Measurements from ENCODE around the gene SPHK2. TPM values are rescaled to one million over a fixed set of nuclear protein-coding genes. Genes with fewer than 3 reads are reported as not detected.

Gene SPHK2
- total RNA-seq, 2 donors from 2014 or later, result 99.5 to 114 TPM

GRCh38 chr19:48638831-48639381, 19.6 kb downstream of the SPHK2 start:
- Histone ChIP-seq H3K27me3 (ENCODE audit: control insufficient read depth, insufficient read depth, low read length, poor library complexity, severe bottlenecking) (peaks cover 11% of the 10 kb centered on the region), H3K27ac (ENCODE audit: low read depth, low read length) (no peak overlapping the region), H3K36me3 (ENCODE audit: control insufficient read depth, insufficient read depth, low read length) (no peaks in the 10 kb centered on the region), H3K9me3 (ENCODE audit: control insufficient read depth, low read length) (no peaks in the 10 kb centered on the region), H3K4me3 (ENCODE audit: low read length) (no peak overlapping the region), H3K4me1 (ENCODE audit: control insufficient read depth, insufficient read depth, low read length) (peaks cover 3% of the 10 kb centered on the region), H3K9ac (ENCODE audit: extremely low read depth, low read length, poor library complexity, severe bottlenecking) (no peak overlapping the region)
- Mint-ChIP-seq H3K27ac (peak overlapping the region; percentile 77), H3K27me3 (ENCODE audit: insufficient read depth) (peaks cover 49% of the 10 kb centered on the region), H3K9me3 (peaks cover 2% of the 10 kb centered on the region), H3K4me1 (peaks cover 18% of the 10 kb centered on the region), H3K36me3 (ENCODE audit: low read depth) (peaks cover 25% of the 10 kb centered on the region), H3K4me3 (peak overlapping the region; percentile 9)
- 82 to 92% methylated on average over 13 to 16 of the region's 16 CpGs for WGBS, 2 experiments (ENCODE audit: insufficient coverage in 1 of 2, insufficient read length in 1 of 2)
- TF ChIP-seq CTCF (conservative IDR thresholded peaks at IDR 0.05), result no peak
- DNase-seq, result peak; percentile 89

GRCh38 chr19:48639483-48640375, 20.4 kb downstream of the SPHK2 start:
- H3K4me3 ChIP-seq (ENCODE audit: low read length), result no peak overlapping the region
- peaks cover 25% of the 10 kb centered on the region for H3K36me3 Mint-ChIP-seq (ENCODE audit: low read depth)
- H3K27me3 Mint-ChIP-seq (ENCODE audit: insufficient read depth), result peaks cover 49% of the 10 kb centered on the region
- DNase-seq, result peak; percentile 67
- no peak for TF ChIP-seq CTCF (conservative IDR thresholded peaks at IDR 0.05)
- H3K4me1 Mint-ChIP-seq, result peaks cover 14% of the 10 kb centered on the region
- H3K27ac Mint-ChIP-seq, result peak overlapping the region; percentile 87
- H3K9ac ChIP-seq (ENCODE audit: extremely low read depth, low read length, poor library complexity, severe bottlenecking), result no peak overlapping the region
- peaks cover 11% of the 10 kb centered on the region for H3K27me3 ChIP-seq (ENCODE audit: control insufficient read depth, insufficient read depth, low read length, poor library complexity, severe bottlenecking)
- H3K36me3 ChIP-seq (ENCODE audit: control insufficient read depth, insufficient read depth, low read length), result no peaks in the 10 kb centered on the region
- H3K4me1 ChIP-seq (ENCODE audit: control insufficient read depth, insufficient read depth, low read length), result peaks cover 3% of the 10 kb centered on the region
- H3K9me3 Mint-ChIP-seq, result peaks cover 2% of the 10 kb centered on the region
- 88 to 92% methylated on average over 16 to 31 of the region's 33 CpGs for WGBS, 2 experiments (ENCODE audit: insufficient coverage in 1 of 2, insufficient read length in 1 of 2)
- H3K4me3 Mint-ChIP-seq, result peak overlapping the region; percentile 49
- no peak overlapping the region for H3K27ac ChIP-seq (ENCODE audit: low read depth, low read length)
- H3K9me3 ChIP-seq (ENCODE audit: control insufficient read depth, low read length), result no peaks in the 10 kb centered on the region

- Histone ChIP-seq H3K36me3 (ENCODE audit: control insufficient read depth, insufficient read depth, low read length) (no peaks in the 10 kb centered on the region), H3K9ac (ENCODE audit: extremely low read depth, low read length, poor library complexity, severe bottlenecking) (no peak overlapping the region), H3K4me3 (ENCODE audit: low read length) (no peak overlapping the region), H3K27ac (ENCODE audit: low read depth, low read length) (no peak overlapping the region), H3K9me3 (ENCODE audit: control insufficient read depth, low read length) (no peaks in the 10 kb centered on the region), H3K4me1 (ENCODE audit: control insufficient read depth, insufficient read depth, low read length) (no peaks in the 10 kb centered on the region), H3K27me3 (ENCODE audit: control insufficient read depth, insufficient read depth, low read length, poor library complexity, severe bottlenecking) (no peaks in the 10 kb centered on the region)
- no peak overlapping the region for H3K4me3 Mint-ChIP-seq
- WGBS, 2 experiments (ENCODE audit: insufficient coverage in 1 of 2, insufficient read length in 1 of 2), result 99 to 100% methylated on average over 2 of the region's 2 CpGs
- DNase-seq, result no peak
- no peak for TF ChIP-seq CTCF (conservative IDR thresholded peaks at IDR 0.05)
- H3K36me3 Mint-ChIP-seq (ENCODE audit: low read depth), result peaks cover 25% of the 10 kb centered on the region
- H3K27ac Mint-ChIP-seq, result no peak overlapping the region
- H3K27me3 Mint-ChIP-seq (ENCODE audit: insufficient read depth), result peaks cover 39% of the 10 kb centered on the region
- peaks cover 18% of the 10 kb centered on the region for H3K4me1 Mint-ChIP-seq
- peaks cover 2% of the 10 kb centered on the region for H3K9me3 Mint-ChIP-seq
Observed at GRCh38 chr19:48641850-48642249, 22.5 kb downstream of the SPHK2 start.

Data from endodermal cell (in vitro differentiated cells).